NCI-H2196 treated with DMSO at 0.1 percent for 48 hours (cell line): Measurements from ENCODE around the gene KCNJ14.

Source experiments
- DNase-seq: peaks from one replicate; lab custom pipeline; 2025; ENCODE audit not compliant: unreplicated experiment; lab: John Stamatoyannopoulos, UW

Gene KCNJ14

GRCh38 chr19:48507911-48508439 is 52.6 kb downstream of the KCNJ14 start:
- DNase-seq, result no peak

GRCh38 chr19:48508729-48509411 is 53.5 kb downstream of the KCNJ14 start:
- DNase-seq, result no peak

- peak; percentile 11 for DNase-seq
Measured at GRCh38 chr19:48509467-48510194, 54.3 kb downstream of the KCNJ14 start.

GRCh38 chr19:48510421-48511268 is 55.3 kb downstream of the KCNJ14 start:
- peak; percentile 42 for DNase-seq

GRCh38 chr19:48511321-48511731 is 56.0 kb downstream of the KCNJ14 start:
- no peak for DNase-seq

GRCh38 chr19:48511800-48512503 is 56.6 kb downstream of the KCNJ14 start, which contains the start of gene LMTK3:
LMTK3 (minus strand) TSS chr19:48511835; CDS start chr19:48511576, 259 bp downstream.
- DNase-seq, result peak; percentile 87

- DNase-seq, result no peak
Measured at GRCh38 chr19:48512504-48513288, 57.3 kb downstream of the KCNJ14 start.

GRCh38 chr19:48513289-48514122 is 58.1 kb downstream of the KCNJ14 start:
- DNase-seq, result peak; percentile 80

GRCh38 chr19:48514123-48514458 is 58.7 kb downstream of the KCNJ14 start:
- no peak for DNase-seq

GRCh38 chr19:48516536-48516935 is 61.2 kb downstream of the KCNJ14 start:
- no peak for DNase-seq
